Occipital lobe (tissue), 2 donors: ENCODE measurements around the gene KLHDC7A. TPM values are rescaled to one million over a fixed set of nuclear protein-coding genes. Genes with fewer than 3 reads are reported as not detected.

ENCODE experiments used
- DNase-seq: peaks from one replicate; lab custom pipeline; 2025; lab: John Stamatoyannopoulos, UW
- total RNA-seq: library from RNA; depleted of rRNA; stranded (reverse); fragments of >200 nt; gene quantifications from one replicate; pipeline ENCODE4 v1.2.3, GENCODE V29; 2014

KLHDC7A gene
- total RNA-seq, 1 donor from 2014 or later = 0.16 TPM

DNA sequence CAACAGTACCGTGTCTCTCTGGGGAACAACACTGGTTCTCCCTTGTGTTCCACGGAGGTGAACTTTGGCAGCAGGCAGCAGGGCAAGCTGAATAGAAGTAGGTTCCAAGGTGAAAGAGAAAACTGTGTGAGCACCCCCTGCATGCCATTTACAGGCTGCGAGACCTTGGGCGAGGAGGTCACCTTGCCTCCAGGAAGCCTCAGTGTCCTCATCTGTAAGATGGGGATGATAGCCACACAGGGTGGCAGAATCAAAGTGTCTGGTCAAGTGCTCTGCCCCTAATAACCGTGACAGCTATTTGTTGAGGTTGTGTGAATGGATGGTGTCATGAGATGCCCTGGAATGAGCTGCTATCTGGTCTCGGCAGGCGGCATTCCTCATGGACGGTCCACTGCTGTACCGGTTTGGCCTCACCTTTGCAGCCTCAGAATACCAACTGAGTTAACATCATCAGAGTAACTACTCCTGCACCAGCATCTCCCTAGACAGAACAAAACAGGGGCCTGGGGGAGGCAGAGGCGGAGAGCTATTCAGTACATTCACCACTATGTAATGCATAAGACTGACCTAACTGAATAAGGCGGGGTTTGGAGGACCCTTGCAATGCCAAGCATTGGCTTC, 7.4 kb upstream of the KLHDC7A start:
- DNase-seq = no peak

DNA sequence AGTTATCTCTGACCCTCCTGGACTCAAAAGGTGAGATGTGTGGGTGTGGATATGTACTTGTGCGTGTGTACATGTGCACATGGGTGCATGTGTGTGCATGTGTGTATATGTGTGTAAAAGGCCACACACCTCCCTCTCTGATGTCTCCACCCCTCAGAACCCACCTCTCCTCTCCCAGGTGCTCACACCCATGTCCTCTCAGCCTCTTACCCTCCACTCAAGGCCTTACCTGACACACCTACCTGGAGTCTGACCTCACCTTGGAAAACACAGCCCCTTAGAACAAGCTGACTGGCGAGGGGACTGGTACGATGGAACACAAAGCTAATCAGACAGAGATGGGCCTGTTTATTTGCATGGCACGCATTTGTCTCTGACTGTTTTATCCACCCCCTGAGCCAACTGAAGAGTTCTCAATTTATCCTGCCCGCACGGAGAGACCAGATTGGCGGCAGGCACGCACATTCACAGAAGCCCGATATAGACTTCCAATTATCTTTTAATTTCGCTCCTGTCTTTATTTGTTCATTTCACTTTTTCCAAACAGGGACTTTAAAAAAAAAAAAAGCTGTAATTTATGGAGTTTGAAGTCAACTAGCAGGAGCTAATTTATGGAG, 6.1 kb upstream of the KLHDC7A start:
- no peak for DNase-seq

DNA sequence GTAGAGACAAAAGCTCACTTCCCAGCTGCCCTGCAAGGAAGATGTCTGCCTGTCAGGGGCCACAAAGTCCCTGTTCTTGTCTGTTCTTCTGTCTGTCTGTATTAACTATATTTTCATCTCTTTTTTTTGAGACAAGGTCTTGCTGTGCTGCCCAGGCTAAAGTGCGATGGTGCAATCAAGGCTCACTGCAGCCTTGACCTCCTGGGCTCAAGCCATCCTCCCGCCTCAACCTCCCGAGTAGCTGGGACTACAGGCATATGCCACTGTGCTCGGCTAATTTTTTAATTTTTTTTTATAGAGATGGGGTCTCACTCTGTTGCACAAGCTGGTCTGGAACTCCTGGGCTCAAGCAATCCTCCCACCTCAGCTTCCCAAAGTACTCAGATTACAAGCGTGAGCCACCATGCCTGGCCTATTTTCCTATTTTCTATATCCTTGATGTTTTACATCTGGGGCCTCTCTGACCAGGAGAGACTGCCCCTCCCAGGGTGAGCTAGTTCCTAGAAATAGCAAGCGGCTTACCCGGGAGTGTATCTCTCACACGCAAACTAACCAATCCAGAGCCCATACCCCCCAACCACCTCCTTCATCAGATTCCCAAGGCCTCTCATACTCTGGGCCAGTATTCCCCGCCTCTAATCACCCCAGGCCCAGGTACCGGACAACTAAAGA, 5.4 kb upstream of the KLHDC7A start:
- no peak for DNase-seq

DNA sequence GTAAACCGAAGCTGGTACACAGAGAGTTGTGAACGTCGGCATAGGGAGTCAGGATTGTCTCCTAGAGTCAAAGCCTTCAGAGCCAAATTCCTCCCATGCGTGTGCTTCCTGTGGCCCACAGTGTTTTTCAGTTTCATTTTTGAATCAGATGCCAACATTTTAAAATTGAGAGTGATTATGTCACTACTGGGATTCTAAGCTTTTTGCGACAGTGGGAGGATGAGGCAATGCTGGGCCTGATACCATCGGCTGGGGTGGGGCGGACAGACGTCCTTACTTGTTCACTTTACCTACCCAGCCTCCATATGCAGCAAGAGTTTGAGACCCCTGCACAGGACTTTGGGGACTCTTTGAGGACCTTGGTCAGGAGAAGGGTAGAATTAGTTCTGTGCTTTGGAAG, 1.3 kb upstream of the KLHDC7A start:
- no peak for DNase-seq

DNA sequence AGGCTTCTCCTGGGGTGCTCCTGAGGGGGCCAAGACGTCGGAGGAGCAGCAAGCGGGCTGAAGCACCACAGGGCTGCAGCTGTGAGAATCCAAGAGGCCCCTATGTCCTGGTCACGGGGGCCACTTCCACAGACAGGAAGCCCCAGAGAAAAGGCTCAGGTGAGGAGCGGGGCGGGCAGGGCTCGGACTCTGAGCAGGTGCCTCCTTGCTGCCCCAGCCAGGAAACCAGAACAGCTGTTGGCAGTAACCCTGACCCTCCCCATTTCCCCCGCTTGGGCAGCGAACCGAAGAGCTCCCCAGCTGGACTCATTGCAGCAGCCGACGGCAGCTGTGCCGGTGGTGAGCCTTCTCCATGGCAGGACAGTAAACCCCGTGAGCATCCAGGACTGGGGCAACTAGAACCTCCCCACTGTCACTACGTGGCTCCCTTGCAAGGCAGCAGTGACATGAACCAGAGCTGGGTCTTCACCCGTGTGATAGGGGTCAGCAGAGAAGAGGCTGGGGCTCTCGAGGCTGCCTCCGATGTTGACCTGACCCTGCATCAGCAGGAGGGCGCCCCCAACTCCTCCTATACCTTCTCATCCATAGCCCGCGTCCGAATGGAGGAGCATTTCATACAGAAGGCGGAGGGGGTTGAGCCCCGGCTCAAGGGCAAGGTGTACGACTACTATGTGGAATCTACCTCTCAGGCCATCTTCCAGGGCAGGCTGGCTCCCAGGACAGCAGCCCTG, 625 bp downstream of the KLHDC7A start:
- DNase-seq = no peak

DNA sequence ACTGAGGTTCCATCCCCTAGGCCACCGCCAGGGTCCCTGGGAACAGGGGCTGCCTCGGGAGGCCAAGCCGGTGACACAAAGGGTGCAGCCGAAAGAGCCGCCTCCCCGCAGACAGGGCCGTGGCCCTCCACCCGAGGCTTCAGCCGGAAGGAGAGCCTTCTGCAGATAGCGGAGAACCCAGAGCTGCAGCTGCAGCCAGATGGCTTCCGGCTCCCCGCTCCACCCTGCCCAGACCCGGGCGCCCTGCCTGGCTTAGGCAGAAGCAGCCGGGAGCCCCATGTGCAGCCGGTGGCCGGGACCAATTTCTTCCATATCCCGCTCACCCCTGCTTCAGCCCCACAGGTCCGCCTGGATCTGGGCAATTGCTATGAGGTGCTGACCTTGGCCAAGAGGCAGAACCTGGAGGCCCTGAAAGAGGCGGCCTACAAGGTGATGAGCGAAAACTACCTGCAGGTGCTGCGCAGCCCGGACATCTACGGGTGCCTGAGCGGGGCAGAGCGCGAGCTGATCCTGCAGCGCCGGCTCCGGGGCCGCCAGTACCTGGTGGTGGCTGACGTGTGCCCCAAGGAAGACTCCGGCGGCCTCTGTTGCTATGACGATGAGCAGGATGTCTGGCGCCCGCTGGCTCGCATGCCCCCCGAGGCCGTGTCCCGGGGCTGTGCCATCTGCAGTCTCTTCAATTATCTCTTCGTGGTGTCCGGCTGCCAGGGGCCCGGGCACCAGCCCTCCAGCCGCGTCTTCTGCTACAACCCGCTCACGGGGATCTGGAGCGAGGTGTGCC, 1.4 kb downstream of the KLHDC7A start:
- DNase-seq = no peak

DNA sequence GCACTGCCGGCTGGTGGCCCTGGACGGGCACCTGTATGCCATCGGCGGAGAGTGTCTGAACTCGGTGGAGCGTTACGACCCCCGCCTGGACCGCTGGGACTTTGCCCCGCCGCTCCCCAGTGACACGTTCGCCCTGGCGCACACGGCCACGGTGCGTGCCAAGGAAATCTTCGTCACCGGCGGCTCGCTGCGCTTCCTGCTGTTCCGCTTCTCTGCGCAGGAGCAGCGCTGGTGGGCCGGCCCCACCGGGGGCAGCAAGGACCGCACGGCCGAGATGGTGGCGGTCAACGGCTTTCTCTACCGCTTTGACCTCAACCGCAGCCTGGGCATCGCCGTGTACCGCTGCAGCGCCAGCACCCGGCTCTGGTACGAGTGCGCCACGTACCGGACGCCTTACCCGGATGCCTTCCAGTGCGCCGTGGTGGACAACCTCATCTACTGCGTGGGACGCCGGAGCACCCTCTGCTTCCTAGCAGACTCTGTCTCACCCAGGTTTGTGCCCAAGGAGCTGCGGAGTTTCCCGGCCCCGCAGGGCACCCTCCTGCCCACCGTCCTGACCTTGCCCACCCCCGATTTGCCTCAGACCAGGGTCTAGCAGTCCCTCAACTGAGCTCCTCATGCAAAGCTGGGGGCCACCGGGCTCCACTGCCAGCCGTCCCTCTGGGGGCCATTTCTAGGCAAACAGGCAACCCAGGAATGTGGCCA, 2.1 kb downstream of the KLHDC7A start:
- no peak for DNase-seq

DNA sequence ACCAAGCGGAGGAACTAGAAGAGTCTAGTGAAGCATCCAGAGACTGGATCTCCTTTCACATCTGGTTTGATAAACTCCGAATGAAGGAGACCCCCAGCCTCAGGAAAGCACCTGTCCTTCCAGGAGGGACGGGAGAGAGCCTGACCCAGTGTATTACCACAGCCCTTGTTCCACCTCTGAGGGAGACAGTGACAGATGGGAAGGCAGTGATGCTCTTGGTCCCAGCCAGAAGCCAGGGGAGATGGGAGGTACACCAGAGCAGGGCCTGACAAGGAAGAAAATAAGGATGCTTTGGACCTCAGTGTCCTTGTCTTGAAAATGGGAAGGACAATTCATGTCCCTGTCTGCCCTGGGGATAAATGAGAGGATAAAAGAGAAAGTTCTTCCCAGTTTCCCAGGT, 3.5 kb downstream of the KLHDC7A start:
- no peak for DNase-seq

DNA sequence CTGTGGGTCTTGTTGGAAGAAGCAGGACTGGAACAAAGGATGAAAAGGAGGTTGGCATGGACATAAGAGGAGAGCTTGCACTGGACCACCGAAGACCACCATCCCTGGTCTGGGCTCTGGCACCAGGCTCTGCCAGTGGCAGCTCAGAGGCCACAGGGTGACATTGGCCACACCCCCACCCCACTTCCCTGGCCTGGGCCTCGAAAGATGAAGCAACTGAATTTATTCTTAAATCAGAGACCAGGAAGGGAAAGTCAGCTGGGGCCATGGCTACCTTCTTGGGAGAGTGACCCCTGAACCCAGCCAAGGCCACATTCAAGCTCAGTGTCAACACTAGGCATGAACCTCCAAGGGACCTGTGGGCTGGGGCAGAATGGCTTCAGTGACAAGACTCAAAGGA, 4.0 kb downstream of the KLHDC7A start:
- no peak for DNase-seq

DNA sequence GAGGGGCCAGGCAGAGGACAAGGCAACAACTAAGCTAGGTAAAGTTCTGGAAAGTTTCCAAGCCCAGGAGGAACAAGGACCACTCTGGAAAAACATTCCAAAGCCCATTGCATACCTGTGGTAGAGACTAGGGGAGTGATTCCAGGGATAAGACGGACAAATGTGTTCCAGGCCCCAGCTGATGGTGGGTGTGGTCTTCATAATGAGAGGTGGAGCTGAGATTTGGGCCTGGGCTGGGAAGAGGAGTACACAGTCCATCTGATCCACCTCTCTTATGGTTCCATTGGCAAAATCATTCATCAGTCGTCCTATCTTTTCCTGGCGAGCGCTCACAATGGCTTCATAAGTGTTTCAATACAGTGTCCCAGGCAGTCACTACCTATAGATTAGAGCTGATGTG, 4.5 kb downstream of the KLHDC7A start:
- DNase-seq = no peak

DNA sequence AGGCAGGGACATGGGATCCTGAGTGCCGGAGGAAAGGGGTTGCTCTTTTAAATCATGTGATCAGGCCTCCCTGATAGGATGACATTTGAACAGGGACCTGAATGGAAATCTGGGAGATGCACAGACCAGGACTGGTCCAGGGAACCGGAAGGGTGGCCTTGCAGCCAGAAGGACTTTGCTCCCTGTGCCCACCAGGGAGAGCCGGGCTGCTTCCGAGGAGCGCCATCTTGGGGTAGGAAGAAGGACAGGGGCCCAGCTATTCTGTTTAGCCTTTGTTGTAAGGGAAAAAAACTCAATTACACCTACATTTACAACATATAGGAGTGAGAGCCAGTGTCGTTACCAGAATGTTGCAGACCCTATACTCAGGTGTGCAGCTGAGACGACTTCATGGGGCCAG, 5.5 kb downstream of the KLHDC7A start:
- no peak for DNase-seq

DNA sequence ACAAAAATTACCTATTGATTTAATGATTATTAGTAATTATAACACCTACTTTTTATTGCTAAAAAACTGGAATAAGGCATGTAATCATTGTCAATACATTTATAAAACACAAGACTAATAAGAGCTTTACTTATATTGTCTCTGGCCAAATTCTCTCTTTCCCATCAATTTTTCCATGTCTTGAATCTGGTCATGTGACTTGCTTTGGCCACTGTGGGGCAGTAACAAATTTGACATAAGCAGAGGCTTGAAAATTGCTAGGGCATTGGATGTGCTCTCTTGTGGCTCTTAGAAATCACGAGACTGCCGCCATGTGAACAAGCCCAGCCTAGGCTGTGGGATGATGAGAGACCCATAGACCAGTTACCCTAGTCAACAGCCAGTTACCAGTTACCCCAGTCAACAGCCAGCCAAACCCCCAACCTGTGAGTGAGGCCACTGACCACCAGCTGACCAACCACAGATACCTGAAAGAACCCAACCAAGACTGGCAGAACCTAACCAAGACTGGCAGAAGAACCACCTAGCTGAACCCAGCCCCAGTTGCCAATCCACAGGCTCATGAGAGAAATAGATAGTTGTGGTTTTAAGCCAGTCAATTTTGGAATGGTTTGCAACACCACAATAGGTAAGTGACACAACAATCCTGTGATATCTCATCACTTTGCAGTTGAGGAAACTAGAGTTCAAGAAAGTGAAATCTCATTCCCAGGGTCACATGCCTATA, 8.8 kb downstream of the KLHDC7A start:
- no peak for DNase-seq

DNA sequence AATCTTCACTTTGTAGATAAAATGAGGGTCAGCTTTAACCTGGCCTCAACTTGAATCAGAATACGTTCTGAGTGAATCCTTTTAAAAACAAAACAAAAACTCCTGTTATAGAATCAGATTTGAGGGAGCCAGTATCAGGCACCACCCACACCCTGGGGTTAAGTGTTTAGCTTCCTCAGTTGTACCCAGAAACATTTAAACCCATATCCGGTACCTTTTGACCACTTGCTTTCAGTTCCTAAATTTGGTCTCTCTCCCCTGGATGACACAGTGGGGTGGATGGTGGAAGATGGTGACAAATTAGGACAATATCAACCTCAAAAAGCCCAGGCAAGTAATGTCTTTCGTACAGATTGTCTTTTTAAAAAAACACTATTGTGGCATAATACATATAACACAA, 10.4 kb downstream of the KLHDC7A start:
- no peak for DNase-seq

DNA sequence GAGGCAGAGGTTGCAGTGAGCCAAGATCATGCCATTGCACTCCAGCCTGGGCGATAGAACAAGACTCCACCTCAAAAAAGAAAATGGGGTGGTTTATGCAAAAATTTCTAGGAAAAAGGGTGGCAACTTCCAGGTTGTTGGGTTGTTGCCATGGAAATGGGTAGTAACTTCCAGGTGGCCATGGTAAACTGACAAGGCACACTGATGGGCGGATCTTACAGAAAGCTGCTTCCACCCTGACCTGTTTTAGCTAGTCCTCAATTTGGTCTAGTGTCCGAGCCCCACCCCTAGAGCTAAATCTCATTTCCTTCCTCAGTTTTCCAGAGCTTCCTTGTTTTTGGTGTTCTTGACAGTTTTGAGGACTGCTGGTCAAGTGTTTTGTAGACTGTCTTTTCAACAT, 13.6 kb downstream of the KLHDC7A start:
- DNase-seq = no peak

DNA sequence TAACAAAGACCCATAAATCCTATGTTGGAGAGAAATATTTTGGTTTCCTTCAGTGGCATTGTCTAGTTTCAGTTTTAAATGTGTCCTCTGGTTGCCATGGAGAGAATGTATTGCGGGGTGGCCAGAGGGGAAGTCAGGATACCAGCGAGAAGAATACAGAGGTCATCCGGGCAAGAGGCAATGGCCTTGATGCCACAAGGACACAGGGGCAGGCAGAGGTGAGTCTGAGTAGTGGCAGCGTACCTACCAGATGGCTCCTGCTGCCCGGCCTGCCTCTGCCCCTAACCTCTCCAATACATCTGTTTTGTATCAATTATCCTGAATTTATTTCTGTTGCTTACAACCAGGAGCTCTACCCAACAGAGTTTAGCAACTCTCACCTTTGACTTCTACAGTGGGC, 14.9 kb downstream of the KLHDC7A start:
- no peak for DNase-seq

DNA sequence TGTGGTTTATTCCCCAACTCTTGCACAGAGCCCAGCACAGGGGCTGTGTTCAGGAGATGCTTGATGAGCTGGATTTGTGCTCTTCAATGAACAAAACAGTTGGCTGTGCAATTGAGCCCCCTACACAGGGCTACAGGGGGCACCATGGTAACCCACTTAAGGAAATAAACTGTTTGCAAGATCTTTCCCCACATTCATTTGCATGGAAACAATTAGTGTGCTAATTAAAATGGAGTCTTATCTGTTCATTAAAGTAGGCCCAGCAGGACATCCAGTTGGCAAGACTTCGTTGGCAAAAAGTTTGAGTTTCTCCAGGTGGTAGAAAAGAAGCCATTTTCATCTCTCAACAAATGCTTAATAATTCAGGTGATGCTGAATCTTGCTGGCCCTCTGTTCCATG, 15.3 kb downstream of the KLHDC7A start:
- no peak for DNase-seq

DNA sequence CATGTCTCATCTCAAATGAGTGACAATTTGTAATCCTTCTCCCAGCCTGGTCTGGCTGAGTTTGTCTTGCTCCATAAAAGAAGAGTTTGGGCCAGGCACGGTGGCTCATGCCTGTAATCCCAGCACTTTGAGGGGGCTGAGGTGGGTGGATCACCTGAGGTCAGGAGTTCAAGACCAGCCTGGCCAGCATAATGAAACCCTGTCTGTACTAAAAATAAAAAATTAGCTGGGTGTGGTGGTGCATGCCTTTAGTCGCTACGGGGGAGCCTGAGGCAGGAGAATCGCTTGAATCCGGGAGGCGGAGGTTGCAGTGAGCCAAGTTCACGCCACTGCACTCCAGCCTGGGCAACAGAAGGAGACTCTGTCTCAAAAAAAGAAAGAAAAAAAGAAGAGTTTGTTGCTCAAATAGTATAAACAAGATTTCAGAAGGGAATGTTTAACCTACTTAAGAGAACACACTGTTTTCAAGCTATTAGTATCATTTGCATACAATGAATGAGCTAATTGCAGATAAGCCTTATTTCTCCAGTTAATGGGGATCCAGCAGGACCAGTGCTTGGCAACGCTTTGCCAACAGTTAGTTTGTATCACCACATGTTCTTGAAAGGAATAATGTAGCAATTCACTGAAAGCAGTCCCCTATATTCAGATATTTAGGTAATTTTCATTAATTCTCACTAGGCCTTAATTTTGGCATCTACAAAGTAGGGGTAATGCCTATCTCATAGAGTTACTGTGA, 15.9 kb downstream of the KLHDC7A start:
- DNase-seq = no peak

DNA sequence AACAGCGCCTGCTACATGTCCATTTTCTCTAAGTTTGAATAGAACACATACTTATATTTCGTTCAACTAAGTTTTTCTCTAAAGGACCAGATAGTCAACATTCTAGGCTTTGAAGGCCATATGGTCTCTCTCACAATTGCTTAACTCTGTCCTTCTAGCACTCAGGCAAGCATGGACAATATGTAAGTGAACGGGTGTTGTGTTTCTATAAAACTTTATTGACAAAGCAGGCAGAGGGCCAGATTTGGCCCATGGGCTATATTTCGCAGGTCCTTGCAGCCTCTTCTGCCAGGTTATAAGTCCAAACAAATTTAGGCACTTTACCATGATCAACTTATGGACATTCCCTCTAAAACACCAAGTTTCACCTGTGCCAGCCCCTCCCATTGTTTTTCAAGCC, 21.1 kb downstream of the KLHDC7A start:
- no peak for DNase-seq

DNA sequence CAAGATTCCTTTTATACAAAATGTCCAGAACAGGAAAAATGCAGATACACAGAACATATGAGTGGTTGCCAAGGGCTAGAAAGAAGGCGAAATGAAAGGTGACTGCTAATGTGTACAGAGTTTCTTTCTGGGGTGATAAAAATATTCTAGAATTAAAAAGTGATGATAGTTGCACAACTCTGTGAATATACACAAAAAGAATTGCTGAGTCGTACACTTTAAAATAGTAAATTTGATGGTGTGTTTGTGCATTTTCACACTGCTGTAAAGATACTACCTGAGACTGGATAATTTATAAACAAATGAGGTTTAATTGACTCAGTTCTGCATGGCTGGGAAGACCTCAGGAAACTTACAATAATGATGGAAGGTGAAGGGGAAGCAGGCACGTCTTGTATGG, 23.9 kb downstream of the KLHDC7A start:
- DNase-seq = no peak

DNA sequence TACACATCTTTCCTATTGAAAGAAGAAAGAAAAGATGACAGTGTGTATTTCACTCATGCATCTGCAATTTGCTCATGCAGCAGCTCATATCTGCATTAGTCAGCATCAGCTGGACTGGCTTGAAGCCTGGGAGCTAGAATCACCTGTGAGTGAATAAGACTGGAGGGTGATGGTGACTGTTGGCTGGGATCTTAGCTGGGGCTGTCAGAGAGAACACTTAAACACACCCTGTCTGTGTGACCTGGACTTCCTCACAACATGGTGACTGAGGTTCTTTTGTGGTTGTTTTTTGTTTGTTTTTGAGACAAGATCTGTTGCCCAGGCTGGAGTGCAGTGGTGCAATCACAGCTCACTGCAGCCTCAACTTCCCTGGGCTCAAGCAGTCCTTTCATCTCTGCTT, 24.9 kb downstream of the KLHDC7A start:
- no peak for DNase-seq
